HG03439 (cell line): ENCODE results near the gene EPS8.

Experiments used
- ATAC-seq: cut with Tn5 transposase; IDR thresholded peaks from one replicate; pipeline ENCODE4 v1.9.1; 2021; ENCODE audit warnings: mild to moderate bottlenecking, moderate library complexity; ENCODE audit not compliant: unreplicated experiment

EPS8 gene

GRCh38 chr12:15720295-15720694, 68.9 kb downstream of the EPS8 start:
- no peak for ATAC-seq

GRCh38 chr12:15719230-15719629, 70.0 kb downstream of the EPS8 start:
- no peak for ATAC-seq

GRCh38 chr12:15717940-15718567, 71.1 kb downstream of the EPS8 start:
- ATAC-seq: no peak

DNA sequence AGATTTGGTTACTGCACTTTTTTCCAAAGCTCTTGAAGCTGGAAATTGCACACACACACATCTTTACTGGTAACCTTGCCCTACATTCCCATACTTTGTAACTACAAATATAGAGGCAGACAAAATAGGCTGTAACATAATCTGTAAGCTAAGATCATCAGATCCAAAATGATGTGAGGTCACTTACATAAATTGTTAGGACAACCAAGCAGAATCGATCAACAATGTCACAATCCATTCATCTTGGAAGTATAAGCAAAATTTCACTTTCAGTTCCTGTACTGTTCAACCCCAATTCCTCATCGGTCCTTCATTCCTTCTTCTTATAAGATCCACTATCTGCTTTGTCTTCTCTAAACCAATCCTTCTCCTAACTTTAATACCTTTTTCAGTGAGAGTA, 72.6 kb downstream of the EPS8 start:
- ATAC-seq: no peak

DNA sequence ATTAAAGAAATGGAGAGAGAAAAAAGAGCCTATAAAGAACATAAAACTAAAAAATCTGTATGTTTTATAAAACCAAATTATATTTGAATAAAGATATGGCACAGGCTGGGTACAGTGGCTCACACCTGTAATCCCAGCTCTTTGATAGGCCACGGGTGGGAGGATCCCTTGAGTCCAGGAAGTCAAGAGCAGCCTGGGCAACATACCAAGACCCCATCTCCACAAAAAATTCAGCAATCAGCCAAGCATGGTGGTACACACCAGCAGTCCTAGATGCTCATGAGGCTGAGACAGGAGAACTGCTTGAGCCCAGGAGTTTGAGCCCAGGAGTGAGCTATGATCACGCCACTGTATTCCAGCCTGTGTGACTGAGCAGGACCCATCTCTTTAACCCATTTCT, 74.9 kb downstream of the EPS8 start:
- no peak for ATAC-seq

- ATAC-seq: no peak
Measured at GRCh38 chr12:15712823-15713660, 76.1 kb downstream of the EPS8 start.

DNA sequence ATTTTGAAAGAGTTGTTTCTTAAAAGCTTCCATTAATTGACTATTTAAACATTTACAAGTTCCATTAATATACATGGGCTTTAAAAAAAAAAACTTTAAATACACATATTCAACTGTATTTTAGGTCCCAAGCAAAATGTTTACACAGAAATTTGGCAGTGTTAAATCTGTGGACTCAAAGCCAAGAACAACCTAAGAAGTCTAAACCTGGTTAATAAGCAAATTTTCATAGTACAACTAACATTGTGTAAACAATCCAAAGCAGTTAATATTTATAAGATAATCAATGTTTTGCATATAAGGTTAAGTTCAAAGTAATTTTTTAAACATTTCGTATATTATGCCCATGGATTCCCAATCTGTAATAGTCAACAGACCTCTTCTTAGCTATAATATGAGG, 77.0 kb downstream of the EPS8 start:
- no peak for ATAC-seq

DNA sequence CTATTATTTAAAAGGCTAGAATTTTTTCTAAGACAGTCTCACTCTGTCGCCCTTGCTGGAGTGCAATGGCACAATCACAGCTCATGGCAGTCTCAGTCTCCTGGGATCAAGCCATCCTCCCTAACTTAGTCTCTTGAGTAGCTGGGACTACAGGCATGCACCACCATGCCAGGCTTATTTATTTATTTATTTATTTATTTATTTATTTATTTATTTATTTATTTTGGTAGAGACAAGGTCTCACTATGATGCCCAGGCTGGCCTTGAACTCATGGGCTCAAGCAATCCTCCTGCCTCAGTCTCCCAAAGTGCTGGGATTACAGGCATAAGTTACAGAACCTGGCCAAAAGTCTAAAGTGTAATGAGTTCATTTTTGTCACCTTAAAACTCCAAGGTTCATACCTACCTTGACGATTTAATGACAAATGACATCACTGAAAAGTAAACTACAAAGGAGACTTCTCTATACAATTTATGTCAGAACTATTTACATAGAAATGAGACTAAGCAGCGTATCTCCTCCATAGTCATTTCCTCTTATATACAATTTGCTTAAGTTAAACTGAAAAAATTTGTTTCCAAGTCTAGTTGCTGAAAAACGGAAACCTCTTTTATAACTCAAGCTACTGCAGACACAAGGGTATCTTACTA, 78.2 kb downstream of the EPS8 start:
- ATAC-seq: no peak

- no peak for ATAC-seq
Measured at GRCh38 chr12:15709551-15709950, 79.6 kb downstream of the EPS8 start.

GRCh38 chr12:15708396-15709076, 80.7 kb downstream of the EPS8 start:
- ATAC-seq: no peak

DNA sequence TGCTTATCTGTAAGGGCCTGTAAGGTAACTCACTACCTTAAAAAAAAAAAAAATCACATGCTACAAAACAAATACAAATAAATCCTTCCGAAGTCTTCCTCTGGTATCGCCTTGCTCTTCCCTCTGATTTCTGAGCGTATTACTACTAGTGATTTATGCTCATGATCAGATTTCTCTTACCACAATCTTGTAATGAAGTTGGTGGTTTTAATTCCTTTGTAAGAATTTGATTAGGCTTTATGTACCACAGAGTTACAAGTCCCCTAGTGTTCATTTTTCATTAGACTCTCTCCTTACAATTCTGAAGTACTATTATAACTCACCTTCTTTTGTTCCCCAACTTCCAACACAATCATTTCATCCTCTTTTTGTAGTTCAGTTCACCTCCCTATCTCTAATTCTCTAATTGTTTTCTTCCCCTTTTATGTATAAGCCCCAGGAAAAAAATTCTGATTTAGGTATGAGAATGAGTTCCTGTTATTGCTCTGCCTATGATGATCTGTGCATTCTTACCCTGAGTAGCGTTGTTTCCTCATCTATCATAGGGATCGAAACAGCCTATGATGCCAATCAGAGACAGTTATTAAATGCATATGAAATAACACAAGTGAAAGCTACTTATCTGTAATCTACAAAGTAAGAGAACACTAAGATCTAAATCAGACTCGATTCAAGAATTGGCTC, 81.5 kb downstream of the EPS8 start:
- no peak for ATAC-seq

DNA sequence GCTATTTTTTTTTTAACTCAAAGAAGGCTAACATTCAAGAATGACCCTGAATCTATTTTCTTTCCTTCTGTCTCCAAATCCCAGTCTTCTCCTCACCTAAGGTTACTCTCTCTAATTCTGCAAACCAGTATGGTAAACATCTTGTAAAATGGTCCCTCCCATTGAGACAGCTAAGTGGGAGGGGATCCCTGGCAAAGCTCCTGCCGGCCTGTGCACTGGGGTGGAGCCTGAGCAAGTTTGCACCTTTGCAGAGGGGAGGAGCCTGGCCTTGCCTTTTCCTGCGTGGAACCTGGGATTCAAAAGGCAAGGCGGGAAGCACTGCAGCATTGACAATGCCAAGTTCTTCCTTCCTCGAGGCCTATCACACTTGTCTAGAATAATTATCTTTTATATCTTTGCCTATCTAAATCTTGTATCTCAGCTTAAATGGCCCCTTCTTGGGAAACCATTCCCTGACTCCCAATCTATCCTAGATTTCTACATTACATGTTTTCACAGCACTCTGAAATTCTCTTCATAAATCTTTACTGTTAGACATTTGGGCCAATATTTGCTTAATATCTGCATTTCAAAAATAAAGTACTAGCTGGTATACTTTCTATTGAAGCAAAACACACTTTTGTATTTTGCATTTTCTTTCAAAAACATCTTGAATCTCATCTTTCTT, 83.0 kb downstream of the EPS8 start:
- ATAC-seq: no peak

DNA sequence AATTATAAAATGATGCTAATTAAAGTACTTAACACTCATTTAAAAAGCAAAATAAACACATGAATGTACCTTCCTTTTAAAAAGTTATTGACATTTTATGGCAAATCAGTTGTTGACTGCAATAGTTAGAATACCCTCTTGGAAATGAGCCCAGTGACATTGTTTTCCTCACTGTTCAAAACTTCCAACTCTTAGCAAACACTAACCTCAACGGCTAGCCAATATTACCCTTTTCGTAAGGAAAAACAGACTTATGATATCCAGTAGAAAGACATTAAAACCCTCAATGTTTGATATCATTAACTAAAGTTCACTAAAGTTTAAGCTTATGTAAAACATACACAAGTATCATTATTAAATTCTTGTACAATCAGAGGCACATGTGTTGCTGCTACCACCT, 83.6 kb downstream of the EPS8 start:
- no peak for ATAC-seq

GRCh38 chr12:15702276-15702675, 86.9 kb downstream of the EPS8 start:
- ATAC-seq: no peak

DNA sequence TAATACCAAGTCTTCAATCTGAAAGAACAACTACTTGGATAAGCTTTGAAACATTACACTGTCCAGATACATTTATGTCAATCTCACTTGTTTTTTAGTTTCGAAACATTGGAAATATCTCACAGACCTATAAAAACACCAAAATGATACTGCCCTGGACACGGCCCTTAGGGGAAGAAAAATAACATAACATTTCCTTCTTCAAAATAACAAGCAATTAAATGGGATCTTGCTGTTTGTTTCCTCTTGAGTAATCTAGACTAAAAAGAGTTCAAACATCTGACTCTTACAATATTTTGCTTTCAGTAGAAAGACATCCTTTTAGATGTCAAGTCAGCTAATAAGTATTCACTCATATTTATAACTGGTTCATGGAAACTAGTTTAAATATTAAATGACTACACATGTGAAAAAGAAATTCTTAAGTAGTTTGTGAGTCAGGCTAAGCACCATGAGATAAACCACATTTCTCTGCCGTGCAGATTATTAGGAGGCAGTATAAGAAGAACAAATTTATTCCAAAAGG, 87.5 kb downstream of the EPS8 start:
- no peak for ATAC-seq

DNA sequence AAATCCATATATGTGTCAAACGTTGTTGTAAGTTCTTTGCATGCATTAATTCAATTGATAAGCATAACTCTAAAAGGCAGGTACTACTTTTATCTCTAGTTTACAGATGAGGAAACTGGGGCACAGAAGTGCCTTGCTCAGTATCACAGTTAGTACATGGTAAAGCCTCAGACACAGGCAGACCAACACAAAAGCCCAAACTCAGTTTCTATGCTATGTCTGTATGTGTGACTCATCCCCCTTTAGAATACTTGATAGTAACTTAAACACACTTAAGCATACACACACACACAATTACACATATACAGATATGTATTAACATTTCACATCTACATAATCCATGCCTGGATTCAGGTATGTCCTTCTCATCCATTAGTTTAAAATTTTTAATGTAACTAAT, 88.0 kb downstream of the EPS8 start:
- ATAC-seq: no peak

DNA sequence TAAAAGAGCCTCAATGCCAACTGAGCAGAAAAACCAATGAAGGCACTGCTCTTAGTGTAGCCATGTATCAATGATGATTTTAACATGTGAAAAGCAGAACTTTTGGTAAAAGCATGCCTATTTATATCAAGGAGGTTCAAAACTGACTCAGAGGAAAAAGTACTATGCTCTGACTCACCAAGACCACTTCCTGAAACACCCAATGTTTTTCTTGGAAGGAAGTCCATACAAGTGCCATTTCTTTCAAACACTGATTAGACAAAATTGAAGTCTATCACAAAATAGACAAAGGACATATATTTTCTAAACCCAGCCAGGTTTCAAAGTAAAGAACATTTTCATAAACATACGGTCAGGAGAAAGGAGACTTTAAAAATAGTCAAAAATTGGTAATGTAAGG, 88.6 kb downstream of the EPS8 start:
- no peak for ATAC-seq

GRCh38 chr12:15699886-15700285, 89.3 kb downstream of the EPS8 start:
- ATAC-seq: no peak

DNA sequence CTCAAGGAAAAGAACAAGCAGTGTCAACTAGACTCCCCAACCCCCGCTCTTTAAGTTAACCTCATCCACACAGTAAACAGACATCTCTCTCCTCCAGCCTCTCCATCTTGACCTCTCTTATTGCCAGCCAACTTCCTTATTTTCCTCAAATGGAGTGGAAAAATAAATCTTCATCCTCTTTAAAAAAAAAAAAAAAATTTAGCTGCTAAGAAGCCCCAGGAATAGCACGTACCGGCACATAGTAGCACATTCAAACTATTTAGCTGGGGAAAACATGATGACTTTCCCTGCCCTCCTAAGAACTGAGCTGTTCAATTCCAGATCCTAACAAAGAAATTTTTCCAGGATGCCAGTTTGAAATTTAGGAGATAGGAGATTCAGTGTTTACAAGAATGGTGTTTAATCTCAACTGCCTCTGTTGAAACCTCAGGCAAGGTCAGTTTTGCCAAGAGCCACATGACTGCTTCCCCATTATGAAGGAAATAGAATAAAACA, 90.8 kb downstream of the EPS8 start:
- ATAC-seq: no peak

GRCh38 chr12:15697201-15697600, 92.0 kb downstream of the EPS8 start:
- ATAC-seq: no peak
